Fibroblast of lung (primary cell): Measurements from ENCODE around the gene ZNF23. TPM values are rescaled to one million over a fixed set of nuclear protein-coding genes. Genes with fewer than 3 reads are reported as not detected.

Source experiments
- DNase-seq, 2 donors: peaks; one replicate each; pipeline versions ENCODE4 v3.0.0 to v3.0.0-alpha.2; 2010; ENCODE audit warnings: low read depth in 2 of 2
- H2AFZ ChIP-seq: 2 replicates; pipeline ENCODE4 v1.5.1; 2012; ENCODE audit warnings: low read length, control low read depth, inconsistent platforms
- H3K27ac ChIP-seq: 2 replicates; pipeline ENCODE4 v1.5.1; 2011; ENCODE audit warnings: low read length, control low read depth; ENCODE audit not compliant: insufficient read depth
- H3K27me3 ChIP-seq: 2 replicates; pipeline ENCODE4 v1.5.1; 2011; ENCODE audit warnings: mild to moderate bottlenecking, low read length; ENCODE audit not compliant: control insufficient read depth, insufficient read depth
- H3K36me3 ChIP-seq: 2 replicates; pipeline ENCODE4 v1.5.1; 2011; ENCODE audit warnings: low read length; ENCODE audit not compliant: control insufficient read depth, insufficient read depth
- H3K4me1 ChIP-seq: 2 replicates; pipeline ENCODE4 v1.5.1; 2011; ENCODE audit warnings: low read length; ENCODE audit not compliant: control insufficient read depth, insufficient read depth; ENCODE audit errors: extremely low read depth
- H3K4me2 ChIP-seq: 2 replicates; pipeline ENCODE4 v1.5.1; 2011; ENCODE audit warnings: low read length, control low read depth; ENCODE audit not compliant: insufficient read depth; ENCODE audit errors: extremely low read depth
- H3K4me3 ChIP-seq, 4 experiments: fragments of 200-600 bp in 1 of 4; sonication (generic) in 1 of 4; replicated peaks in 1 of 4; 2 replicates each; pipeline ENCODE4 v1.5.1; 2011 to 2016; ENCODE audit warnings: low read length in 4 of 4, low read depth in 3 of 4, mild to moderate bottlenecking in 3 of 4, control low read depth in 2 of 4, inconsistent platforms in 1 of 4, mixed read lengths in 1 of 4; ENCODE audit not compliant: insufficient read depth in 1 of 4; ENCODE audit errors: control extremely low read depth in 1 of 4
- H3K79me2 ChIP-seq: 2 replicates; pipeline ENCODE4 v1.5.1; 2012; ENCODE audit warnings: mild to moderate bottlenecking, low read length, inconsistent platforms; ENCODE audit not compliant: control insufficient read depth, insufficient read depth
- H3K9ac ChIP-seq: 2 replicates; pipeline ENCODE4 v1.5.1; 2011; ENCODE audit warnings: mild to moderate bottlenecking, low read length, control low read depth; ENCODE audit not compliant: insufficient read depth
- H3K9me3 ChIP-seq: 2 replicates; pipeline ENCODE4 v1.5.1; 2012; ENCODE audit warnings: low read depth, low read length; ENCODE audit not compliant: control insufficient read depth, insufficient read depth
- H4K20me1 ChIP-seq: 2 replicates; pipeline ENCODE4 v1.5.1; 2011; ENCODE audit warnings: low read length; ENCODE audit not compliant: control insufficient read depth, insufficient read depth; ENCODE audit errors: extremely low read depth
- EZH2 ChIP-seq: IDR thresholded peaks from 2 replicates; pipeline ENCODE4 v1.5.1; 2012; ENCODE audit warnings: low read length, control low read depth, mild to moderate bottlenecking; ENCODE audit errors: missing control alignments
- polyA plus RNA-seq, 2 donors: library from polyadenylated mRNA; depleted of rRNA in 1 of 2; stranded (reverse) in 1 of 2; unstranded in 1 of 2; fragments of >200 nt; gene quantifications; 2 replicates each; pipeline ENCODE4 v1.2.1, GENCODE V29; 2011 to 2012; ENCODE audit warnings: missing spikeins in 1 of 2
- total RNA-seq: library from RNA; depleted of rRNA; stranded (reverse); fragments of >200 nt; gene quantifications from 2 replicates; pipeline ENCODE4 v1.2.1, GENCODE V29; 2014
- TF ChIP-seq, protein P1 (sequence below), 2 donors: IDR thresholded peaks in 1 of 2; conservative IDR thresholded peaks in 1 of 2; 1 replicate in 1 of 2; 2 replicates in 1 of 2; pipeline ENCODE4 v1.5.1; 2011 to 2012; ENCODE audit warnings: low read length in 2 of 2, control low read depth in 1 of 2, inconsistent platforms in 1 of 2, low read depth in 1 of 2, mild to moderate bottlenecking in 1 of 2

The ZNF23 gene
- total and polyA plus RNA-seq, 2 donors (not counting 1 experiment from before 2014, with no cell fraction given) = 12.2 to 24.8 TPM

DNA sequence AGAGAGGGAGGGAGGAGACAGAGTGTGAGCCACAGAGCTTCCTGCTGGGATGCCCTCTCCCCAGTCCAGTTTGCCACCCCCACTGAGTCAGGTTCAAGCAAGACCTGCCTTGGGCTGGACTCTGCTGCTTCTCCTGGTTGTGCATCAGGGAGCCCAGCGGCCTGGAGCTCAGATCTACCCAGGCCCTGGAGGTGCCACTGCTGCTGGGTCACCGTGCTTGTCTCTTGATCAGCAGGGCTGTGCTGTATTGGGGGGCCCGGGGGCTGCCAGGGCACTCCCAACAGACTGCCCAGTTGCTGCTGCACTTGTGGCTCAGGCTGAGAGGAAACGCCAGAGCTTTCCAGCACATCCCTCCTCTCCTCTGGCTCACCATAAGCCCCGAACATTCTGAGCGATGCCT, 29.1 kb downstream of the ZNF23 start:
- no peaks in the 10 kb centered on the region for H4K20me1 ChIP-seq
- H3K79me2 ChIP-seq = no peaks in the 10 kb centered on the region
- no peaks in the 10 kb centered on the region for H3K4me1 ChIP-seq
- no peaks in the 10 kb centered on the region for H3K27me3 ChIP-seq
- no peak overlapping the region for H3K4me2 ChIP-seq
- H3K4me3 ChIP-seq = no peak overlapping the region
- no peak overlapping the region for H2AFZ ChIP-seq
- no peaks in the 10 kb centered on the region for H3K36me3 ChIP-seq
- no peak overlapping the region for H3K27ac ChIP-seq
- no peaks in the 10 kb centered on the region for H3K9me3 ChIP-seq
- TF ChIP-seq, protein P1, sequence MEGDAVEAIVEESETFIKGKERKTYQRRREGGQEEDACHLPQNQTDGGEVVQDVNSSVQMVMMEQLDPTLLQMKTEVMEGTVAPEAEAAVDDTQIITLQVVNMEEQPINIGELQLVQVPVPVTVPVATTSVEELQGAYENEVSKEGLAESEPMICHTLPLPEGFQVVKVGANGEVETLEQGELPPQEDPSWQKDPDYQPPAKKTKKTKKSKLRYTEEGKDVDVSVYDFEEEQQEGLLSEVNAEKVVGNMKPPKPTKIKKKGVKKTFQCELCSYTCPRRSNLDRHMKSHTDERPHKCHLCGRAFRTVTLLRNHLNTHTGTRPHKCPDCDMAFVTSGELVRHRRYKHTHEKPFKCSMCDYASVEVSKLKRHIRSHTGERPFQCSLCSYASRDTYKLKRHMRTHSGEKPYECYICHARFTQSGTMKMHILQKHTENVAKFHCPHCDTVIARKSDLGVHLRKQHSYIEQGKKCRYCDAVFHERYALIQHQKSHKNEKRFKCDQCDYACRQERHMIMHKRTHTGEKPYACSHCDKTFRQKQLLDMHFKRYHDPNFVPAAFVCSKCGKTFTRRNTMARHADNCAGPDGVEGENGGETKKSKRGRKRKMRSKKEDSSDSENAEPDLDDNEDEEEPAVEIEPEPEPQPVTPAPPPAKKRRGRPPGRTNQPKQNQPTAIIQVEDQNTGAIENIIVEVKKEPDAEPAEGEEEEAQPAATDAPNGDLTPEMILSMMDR (conservative IDR thresholded peaks at IDR 0.05 in 1 of 2, IDR thresholded peaks at IDR 0.05 in 1 of 2; ENCODE audit: low read depth in 1 of 2, low read length in 2 of 2) = no peak
- TF ChIP-seq EZH2 = no peak
- DNase-seq = no peak
- no peak overlapping the region for H3K9ac ChIP-seq

DNA sequence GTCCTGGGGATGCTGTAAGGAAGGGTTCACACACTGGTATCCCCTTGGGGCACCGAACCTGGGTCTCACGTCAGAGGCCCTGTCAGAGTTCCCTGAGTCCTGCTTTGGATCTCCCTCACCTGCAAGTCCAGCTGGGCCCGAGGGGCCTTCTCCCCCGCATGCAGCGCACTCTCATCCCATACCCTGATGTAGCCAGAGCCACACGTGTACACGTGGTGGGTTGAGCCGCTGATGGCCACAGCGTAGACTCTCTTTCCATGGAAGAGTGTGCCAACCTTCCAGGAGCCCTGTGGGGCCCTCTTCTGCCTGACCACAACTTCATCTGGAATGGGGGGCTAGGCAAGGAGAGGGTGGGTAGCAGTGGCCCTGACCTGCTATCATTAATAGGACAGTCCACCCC, 30.1 kb downstream of the ZNF23 start:
- Histone ChIP-seq H3K27ac (no peak overlapping the region), H3K4me2 (no peak overlapping the region), H3K9ac (no peak overlapping the region), H3K4me1 (no peaks in the 10 kb centered on the region), H2AFZ (no peak overlapping the region), H4K20me1 (no peaks in the 10 kb centered on the region), H3K27me3 (no peaks in the 10 kb centered on the region), H3K79me2 (no peaks in the 10 kb centered on the region), H3K9me3 (no peaks in the 10 kb centered on the region), H3K4me3 (no peak overlapping the region), H3K36me3 (no peaks in the 10 kb centered on the region)
- no peak for TF ChIP-seq EZH2
- TF ChIP-seq, protein P1 (conservative IDR thresholded peaks at IDR 0.05 in 1 of 2, IDR thresholded peaks at IDR 0.05 in 1 of 2; ENCODE audit: low read depth in 1 of 2, low read length in 2 of 2) = no peak
- no peak for DNase-seq

DNA sequence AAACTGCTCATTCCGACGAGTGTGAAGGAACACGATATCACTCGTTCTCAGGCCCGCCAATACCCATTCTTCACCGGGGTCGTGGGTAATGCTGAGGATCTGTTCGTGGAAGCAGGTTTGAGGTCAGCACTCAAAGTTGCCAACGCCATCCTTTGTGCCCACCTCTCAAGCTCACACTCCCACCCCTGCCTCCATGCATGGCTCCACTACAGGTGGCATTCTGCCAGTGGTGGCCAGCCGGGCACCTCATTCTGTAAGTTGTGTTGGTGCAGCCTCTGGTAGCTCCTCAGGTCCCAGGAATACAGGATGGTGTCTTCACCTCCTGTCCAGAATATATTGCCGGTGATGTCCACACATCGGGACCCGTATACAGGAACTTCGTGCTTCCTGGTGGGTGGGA, 30.9 kb downstream of the ZNF23 start:
- no peak overlapping the region for H3K9ac ChIP-seq
- no peak overlapping the region for H3K4me2 ChIP-seq
- H3K79me2 ChIP-seq = no peaks in the 10 kb centered on the region
- TF ChIP-seq, protein P1 (conservative IDR thresholded peaks at IDR 0.05 in 1 of 2, IDR thresholded peaks at IDR 0.05 in 1 of 2; ENCODE audit: low read depth in 1 of 2, low read length in 2 of 2) = no peak
- TF ChIP-seq EZH2 = no peak
- no peak overlapping the region for H3K27ac ChIP-seq
- H3K27me3 ChIP-seq = peaks cover 3% of the 10 kb centered on the region
- H4K20me1 ChIP-seq = no peaks in the 10 kb centered on the region
- no peaks in the 10 kb centered on the region for H3K4me1 ChIP-seq
- no peak overlapping the region for H3K4me3 ChIP-seq
- no peak overlapping the region for H2AFZ ChIP-seq
- no peaks in the 10 kb centered on the region for H3K9me3 ChIP-seq
- H3K36me3 ChIP-seq = no peaks in the 10 kb centered on the region
- DNase-seq = no peak
